SK-N-SH treated with all-trans-retinoic acid at 6 μM for 48 hours (cell line): ENCODE data around the gene KBTBD13.
"Not testable (repeated sequence)": the region's sequence is repeated elsewhere in the genome, so short reads cannot be mapped to it uniquely, and the experiment has no call there.

Experiments
- ATAC-seq: fragments of 200-7000 bp; cut with Tn5 transposase; 3 replicates; pipeline ENCODE4 v1.9.1; 2020; ENCODE audit warnings: mild to moderate bottlenecking, moderate library complexity
- ARNTL ChIP-seq: fragments of 450-650 bp; formaldehyde crosslinking; IDR thresholded peaks from 2 replicates; pipeline ENCODE4 v1.5.0; 2020; ENCODE audit warnings: low read depth, mild to moderate bottlenecking, moderate library complexity, borderline replicate concordance
- BACH2 ChIP-seq: fragments of 250-450 bp; sonication (Bioruptor Pico); IDR thresholded peaks from 2 replicates; pipeline ENCODE4 v1.9.0; 2021; ENCODE audit warnings: mild to moderate bottlenecking, borderline replicate concordance
- ESRRG ChIP-seq: fragments of 250-450 bp; sonication (Bioruptor Pico); IDR thresholded peaks from 2 replicates; pipeline ENCODE4 v1.6.1; 2021; ENCODE audit warnings: mild to moderate bottlenecking
- GLIS3 ChIP-seq: fragments of 250-450 bp; sonication (Bioruptor Pico); IDR thresholded peaks from 2 replicates; pipeline ENCODE4 v1.5.0; 2020; ENCODE audit warnings: mild to moderate bottlenecking, moderate library complexity
- ISL1 ChIP-seq: fragments of 250-450 bp; sonication (Bioruptor Pico); IDR thresholded peaks from 2 replicates; pipeline ENCODE4 v2.1.2; 2022; ENCODE audit warnings: mild to moderate bottlenecking, moderate library complexity
- OSR1 ChIP-seq: fragments of 250-450 bp; sonication (Bioruptor Pico); IDR thresholded peaks from 2 replicates; pipeline ENCODE4 v1.8.0; 2022; ENCODE audit warnings: moderate library complexity, mild to moderate bottlenecking, inconsistent platforms
- POU6F1 ChIP-seq: fragments of 250-450 bp; sonication (Bioruptor Pico); IDR thresholded peaks from 2 replicates; pipeline ENCODE4 v1.8.0; 2021; ENCODE audit warnings: low read depth, mild to moderate bottlenecking, moderate library complexity, borderline replicate concordance
- PPARA ChIP-seq: fragments of 250-450 bp; sonication (Bioruptor Pico); IDR thresholded peaks from 2 replicates; pipeline ENCODE4 v1.5.0; 2020; ENCODE audit warnings: mild to moderate bottlenecking, borderline replicate concordance
- RARB ChIP-seq: fragments of 250-450 bp; sonication (Bioruptor Pico); IDR thresholded peaks from 2 replicates; pipeline ENCODE4 v1.8.0; 2021; ENCODE audit warnings: mild to moderate bottlenecking, moderate library complexity
- SNAI2 ChIP-seq: fragments of 250-450 bp; sonication (Bioruptor Pico); IDR thresholded peaks from 2 replicates; pipeline ENCODE4 v1.5.0; 2020; ENCODE audit warnings: mild to moderate bottlenecking, moderate library complexity
- TCF4 ChIP-seq: fragments of 250-450 bp; sonication (Bioruptor Pico); IDR thresholded peaks from 2 replicates; pipeline ENCODE4 v1.8.0; 2021; ENCODE audit warnings: mild to moderate bottlenecking, moderate library complexity, borderline replicate concordance
- TSHZ2 ChIP-seq: fragments of 250-450 bp; sonication (Bioruptor Pico); IDR thresholded peaks from 2 replicates; pipeline ENCODE4 v1.5.0; 2020; ENCODE audit warnings: mild to moderate bottlenecking, moderate library complexity
- ZNF565 ChIP-seq: fragments of 450-650 bp; formaldehyde crosslinking; conservative IDR thresholded peaks from 2 replicates; pipeline ENCODE4 v1.5.0; 2020; ENCODE audit warnings: low read depth, mild to moderate bottlenecking, moderate library complexity
- ZNF70 ChIP-seq: fragments of 450-650 bp; formaldehyde crosslinking; IDR thresholded peaks from 2 replicates; pipeline ENCODE4 v1.5.0; 2020; ENCODE audit warnings: mild to moderate bottlenecking, moderate library complexity
- ZNF8 ChIP-seq: fragments of 450-650 bp; formaldehyde crosslinking; IDR thresholded peaks from 2 replicates; pipeline ENCODE4 v1.5.0; 2020; ENCODE audit warnings: mild to moderate bottlenecking, moderate library complexity
- TF ChIP-seq, protein P1 (sequence below): fragments of 250-450 bp; sonication (Bioruptor Pico); IDR thresholded peaks from 2 replicates; pipeline ENCODE4 v1.8.0; 2020; ENCODE audit warnings: mild to moderate bottlenecking, moderate library complexity, borderline replicate concordance
- TF ChIP-seq, protein P2 (sequence below): fragments of 250-450 bp; sonication (Bioruptor Pico); IDR thresholded peaks from 2 replicates; pipeline ENCODE4 v1.5.1; 2021; ENCODE audit warnings: mild to moderate bottlenecking, moderate library complexity
- TF ChIP-seq, protein P3 (sequence below): fragments of 250-450 bp; sonication (Bioruptor Pico); IDR thresholded peaks from 2 replicates; pipeline ENCODE4 v1.5.1; 2020; ENCODE audit warnings: low read depth, mild to moderate bottlenecking, moderate library complexity

KBTBD13 gene

GRCh38 chr15:65092911-65093792 lies 16.6 kb downstream of the KBTBD13 start:
- ATAC-seq = no peak
- TF ChIP-seq OSR1 (CRISPR knock-in tag) (no peak), ZNF8 (no peak), ZNF70 (CRISPR knock-in tag) (no peak), ISL1 (CRISPR knock-in tag) (no peak), ESRRG (CRISPR knock-in tag) (no peak), PPARA (CRISPR knock-in tag) (no peak), POU6F1 (CRISPR knock-in tag) (no peak), GLIS3 (CRISPR knock-in tag) (no peak), TSHZ2 (no peak), ARNTL (no peak), RARB (CRISPR knock-in tag) (no peak)
- TF ChIP-seq, protein P1, sequence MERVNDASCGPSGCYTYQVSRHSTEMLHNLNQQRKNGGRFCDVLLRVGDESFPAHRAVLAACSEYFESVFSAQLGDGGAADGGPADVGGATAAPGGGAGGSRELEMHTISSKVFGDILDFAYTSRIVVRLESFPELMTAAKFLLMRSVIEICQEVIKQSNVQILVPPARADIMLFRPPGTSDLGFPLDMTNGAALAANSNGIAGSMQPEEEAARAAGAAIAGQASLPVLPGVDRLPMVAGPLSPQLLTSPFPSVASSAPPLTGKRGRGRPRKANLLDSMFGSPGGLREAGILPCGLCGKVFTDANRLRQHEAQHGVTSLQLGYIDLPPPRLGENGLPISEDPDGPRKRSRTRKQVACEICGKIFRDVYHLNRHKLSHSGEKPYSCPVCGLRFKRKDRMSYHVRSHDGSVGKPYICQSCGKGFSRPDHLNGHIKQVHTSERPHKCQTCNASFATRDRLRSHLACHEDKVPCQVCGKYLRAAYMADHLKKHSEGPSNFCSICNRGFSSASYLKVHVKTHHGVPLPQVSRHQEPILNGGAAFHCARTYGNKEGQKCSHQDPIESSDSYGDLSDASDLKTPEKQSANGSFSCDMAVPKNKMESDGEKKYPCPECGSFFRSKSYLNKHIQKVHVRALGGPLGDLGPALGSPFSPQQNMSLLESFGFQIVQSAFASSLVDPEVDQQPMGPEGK (CRISPR knock-in tag) = no peak
- TF ChIP-seq, all 23 proteins: peak for 0

DNA sequence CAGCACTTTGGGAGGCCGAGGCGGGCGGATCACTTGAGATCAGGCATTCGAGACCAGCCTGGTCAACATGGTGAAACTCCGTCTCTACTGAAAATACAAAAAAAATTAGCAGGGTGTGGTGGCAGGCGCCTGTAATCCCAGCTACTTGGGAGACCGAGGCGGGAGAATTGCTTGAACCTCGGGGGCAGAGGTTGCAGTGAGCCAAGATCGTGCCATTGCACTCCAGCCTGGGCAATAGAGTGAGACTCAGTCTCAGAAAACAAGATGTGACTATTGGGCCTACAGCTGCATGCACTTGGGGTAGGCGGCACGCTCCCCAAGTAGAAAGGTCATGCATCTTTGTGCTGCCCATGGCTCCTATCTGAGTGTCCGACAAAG lies 17.2 kb downstream of the KBTBD13 start:
- ATAC-seq = not testable (repeated sequence)

GRCh38 chr15:65094294-65094995 lies 17.9 kb downstream of the KBTBD13 start:
- TF ChIP-seq, protein P2, sequence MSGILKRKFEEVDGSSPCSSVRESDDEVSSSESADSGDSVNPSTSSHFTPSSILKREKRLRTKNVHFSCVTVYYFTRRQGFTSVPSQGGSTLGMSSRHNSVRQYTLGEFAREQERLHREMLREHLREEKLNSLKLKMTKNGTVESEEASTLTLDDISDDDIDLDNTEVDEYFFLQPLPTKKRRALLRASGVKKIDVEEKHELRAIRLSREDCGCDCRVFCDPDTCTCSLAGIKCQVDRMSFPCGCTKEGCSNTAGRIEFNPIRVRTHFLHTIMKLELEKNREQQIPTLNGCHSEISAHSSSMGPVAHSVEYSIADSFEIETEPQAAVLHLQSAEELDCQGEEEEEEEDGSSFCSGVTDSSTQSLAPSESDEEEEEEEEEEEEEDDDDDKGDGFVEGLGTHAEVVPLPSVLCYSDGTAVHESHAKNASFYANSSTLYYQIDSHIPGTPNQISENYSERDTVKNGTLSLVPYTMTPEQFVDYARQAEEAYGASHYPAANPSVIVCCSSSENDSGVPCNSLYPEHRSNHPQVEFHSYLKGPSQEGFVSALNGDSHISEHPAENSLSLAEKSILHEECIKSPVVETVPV (CRISPR knock-in tag) = no peak
- TF ChIP-seq RARB (CRISPR knock-in tag) (no peak), ZNF8 (no peak), BACH2 (CRISPR knock-in tag) (no peak), TCF4 (no peak), ARNTL (no peak), TSHZ2 (no peak), ZNF565 (CRISPR knock-in tag) (no peak), GLIS3 (CRISPR knock-in tag) (no peak), ISL1 (CRISPR knock-in tag) (no peak), ESRRG (CRISPR knock-in tag) (no peak), OSR1 (CRISPR knock-in tag) (no peak), SNAI2 (CRISPR knock-in tag) (no peak), PPARA (CRISPR knock-in tag) (no peak)
- TF ChIP-seq, protein P3, sequence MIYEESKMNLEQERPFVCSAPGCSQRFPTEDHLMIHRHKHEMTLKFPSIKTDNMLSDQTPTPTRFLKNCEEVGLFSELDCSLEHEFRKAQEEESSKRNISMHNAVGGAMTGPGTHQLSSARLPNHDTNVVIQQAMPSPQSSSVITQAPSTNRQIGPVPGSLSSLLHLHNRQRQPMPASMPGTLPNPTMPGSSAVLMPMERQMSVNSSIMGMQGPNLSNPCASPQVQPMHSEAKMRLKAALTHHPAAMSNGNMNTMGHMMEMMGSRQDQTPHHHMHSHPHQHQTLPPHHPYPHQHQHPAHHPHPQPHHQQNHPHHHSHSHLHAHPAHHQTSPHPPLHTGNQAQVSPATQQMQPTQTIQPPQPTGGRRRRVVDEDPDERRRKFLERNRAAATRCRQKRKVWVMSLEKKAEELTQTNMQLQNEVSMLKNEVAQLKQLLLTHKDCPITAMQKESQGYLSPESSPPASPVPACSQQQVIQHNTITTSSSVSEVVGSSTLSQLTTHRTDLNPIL (CRISPR knock-in tag) = no peak
- TF ChIP-seq, all 23 proteins: peak for 0
- ATAC-seq = no peak; the same call in 2 of the 3 replicates
